Measurements from ENCODE around the gene SMOC1. TPM values are rescaled to one million over a fixed set of nuclear protein-coding genes. Genes with fewer than 3 reads are reported as not detected.

SMOC1 gene
- total RNA-seq, 1 donor from 2014 or later = 2.0 TPM

GRCh38 chr14:70077005-70077404, 197.8 kb downstream of the SMOC1 start:
- Mint-ChIP-seq H3K4me3 (ENCODE audit: unreplicated experiment) (no peak overlapping the region), H3K27me3 (ENCODE audit: unreplicated experiment) (peaks cover 2% of the 10 kb centered on the region), H3K9me3 (ENCODE audit: unreplicated experiment) (no peaks in the 10 kb centered on the region)

GRCh38 chr14:70077720-70078119, 198.5 kb downstream of the SMOC1 start:
- peaks cover 2% of the 10 kb centered on the region for H3K27me3 Mint-ChIP-seq (ENCODE audit: unreplicated experiment)
- H3K4me3 Mint-ChIP-seq (ENCODE audit: unreplicated experiment) = no peak overlapping the region
- no peaks in the 10 kb centered on the region for H3K9me3 Mint-ChIP-seq (ENCODE audit: unreplicated experiment)
- no peaks in the 10 kb centered on the region for H3K36me3 Mint-ChIP-seq (ENCODE audit: unreplicated experiment)
- no peak for DNase-seq (ENCODE audit: extremely low spot score, unreplicated experiment)
- no peaks in the 10 kb centered on the region for H3K4me1 Mint-ChIP-seq (ENCODE audit: unreplicated experiment)
- no peak for TF ChIP-seq CTCF (IDR thresholded peaks at IDR 0.05)
- no peak overlapping the region for H3K27ac Mint-ChIP-seq (ENCODE audit: unreplicated experiment)

More at GRCh38 chr14:70077005-70077404, 197.8 kb downstream of the SMOC1 start:
- no peaks in the 10 kb centered on the region for H3K36me3 Mint-ChIP-seq (ENCODE audit: unreplicated experiment)
- DNase-seq (ENCODE audit: extremely low spot score, unreplicated experiment) = no peak
- TF ChIP-seq CTCF (IDR thresholded peaks at IDR 0.05) = no peak
- H3K27ac Mint-ChIP-seq (ENCODE audit: unreplicated experiment) = no peak overlapping the region
- no peaks in the 10 kb centered on the region for H3K4me1 Mint-ChIP-seq (ENCODE audit: unreplicated experiment)

GRCh38 chr14:70078329-70078728, 199.1 kb downstream of the SMOC1 start:
- TF ChIP-seq CTCF (IDR thresholded peaks at IDR 0.05) = no peak
- no peak overlapping the region for H3K27ac Mint-ChIP-seq (ENCODE audit: unreplicated experiment)
- no peaks in the 10 kb centered on the region for H3K9me3 Mint-ChIP-seq (ENCODE audit: unreplicated experiment)
- no peaks in the 10 kb centered on the region for H3K36me3 Mint-ChIP-seq (ENCODE audit: unreplicated experiment)
- no peak overlapping the region for H3K4me3 Mint-ChIP-seq (ENCODE audit: unreplicated experiment)
- no peaks in the 10 kb centered on the region for H3K27me3 Mint-ChIP-seq (ENCODE audit: unreplicated experiment)
- H3K4me1 Mint-ChIP-seq (ENCODE audit: unreplicated experiment) = no peaks in the 10 kb centered on the region
- no peak for DNase-seq (ENCODE audit: extremely low spot score, unreplicated experiment)

GRCh38 chr14:70080076-70080475, 200.9 kb downstream of the SMOC1 start:
- no peak for TF ChIP-seq CTCF (IDR thresholded peaks at IDR 0.05)
- no peaks in the 10 kb centered on the region for H3K4me1 Mint-ChIP-seq (ENCODE audit: unreplicated experiment)
- no peak for DNase-seq (ENCODE audit: extremely low spot score, unreplicated experiment)
- H3K36me3 Mint-ChIP-seq (ENCODE audit: unreplicated experiment) = no peaks in the 10 kb centered on the region
- H3K27me3 Mint-ChIP-seq (ENCODE audit: unreplicated experiment) = no peaks in the 10 kb centered on the region
- H3K9me3 Mint-ChIP-seq (ENCODE audit: unreplicated experiment) = no peaks in the 10 kb centered on the region
- H3K27ac Mint-ChIP-seq (ENCODE audit: unreplicated experiment) = no peak overlapping the region
- H3K4me3 Mint-ChIP-seq (ENCODE audit: unreplicated experiment) = no peak overlapping the region

Other genes starting within 250 kb of the SMOC1 start
- gene SRSF5, start 112.3 kb upstream of the SMOC1 start, total RNA-seq = 245 and 279 TPM in 2 replicates
- not detected in 2 replicates for gene SLC10A1, start 82.2 kb upstream of the SMOC1 start, total RNA-seq